Measurements from ENCODE around the gene MYO1B. TPM values are rescaled to one million over a fixed set of nuclear protein-coding genes. Genes with fewer than 3 reads are reported as not detected.
A peak's percentile ranks its signal among the peaks of the same experiment; 100 is the strongest.

The MYO1B gene
- total RNA-seq (2014; rRNA removed; shearing (Covaris generic); ENCODE audit: low replicate concordance): not detected in 2 replicates

- no peak for DNase-seq
- Histone ChIP-seq H3K79me2 (ENCODE audit: low read length) (no peaks in the 10 kb centered on the region), H3K4me1 (ENCODE audit: low read length) (no peaks in the 10 kb centered on the region), H3K27ac (ENCODE audit: low read length) (no peak within 1 kb of the TSS), H2AFZ (ENCODE audit: low read length) (no peak within 1 kb of the TSS), H3K27me3 (ENCODE audit: low read length) (no peaks in the 10 kb centered on the region), H3K36me3 (ENCODE audit: insufficient read depth, low read length) (no peaks in the 10 kb centered on the region), H4K20me1 (ENCODE audit: insufficient read depth, low read depth, low read length) (no peaks in the 10 kb centered on the region), H3K9ac (ENCODE audit: low read length) (no peak within 1 kb of the TSS), H3K9me2 (replicated peaks; ENCODE audit: insufficient read depth, low read length) (no peaks in the 10 kb centered on the region), H3K9me3 (ENCODE audit: low read length) (no peaks in the 10 kb centered on the region), H3K4me3 (ENCODE audit: low read length) (no peak within 1 kb of the TSS), H3K4me2 (ENCODE audit: low read depth, low read length, poor library complexity, severe bottlenecking) (no peak within 1 kb of the TSS)
Measured at GRCh38 chr2:191245046-191245868, at the start of gene MYO1B. MYO1B (plus strand) TSS chr2:191245404; CDS start chr2:191276896, 31,492 bp downstream.

DNA sequence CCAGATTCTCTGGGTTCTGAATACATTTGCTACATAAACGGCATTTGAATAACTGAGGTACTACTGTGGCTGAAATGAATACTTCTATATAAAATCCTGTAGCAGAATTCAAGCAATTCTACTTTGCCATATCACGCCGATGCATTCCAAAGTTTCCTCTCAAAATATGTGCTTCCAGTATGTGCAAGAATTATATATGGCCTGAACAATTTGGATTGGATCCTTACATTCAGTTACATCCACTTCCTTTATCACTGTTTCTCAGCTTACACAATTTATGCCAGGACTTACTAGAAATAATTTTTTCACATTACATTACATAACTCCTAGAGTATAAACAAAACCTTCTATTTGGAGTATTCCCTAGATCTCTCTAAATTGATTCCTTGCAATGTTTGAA, 48.1 kb upstream of the MYO1B start:
- Histone ChIP-seq H3K4me1 (ENCODE audit: low read length) (peaks cover 15% of the 10 kb centered on the region), H4K20me1 (ENCODE audit: insufficient read depth, low read depth, low read length) (no peaks in the 10 kb centered on the region), H3K4me2 (ENCODE audit: low read depth, low read length, poor library complexity, severe bottlenecking) (no peak overlapping the region), H3K27me3 (ENCODE audit: low read length) (no peaks in the 10 kb centered on the region; the same call in 1 of the 2 replicates), H3K9ac (ENCODE audit: low read length) (no peak overlapping the region), H3K9me2 (replicated peaks; ENCODE audit: insufficient read depth, low read length) (no peaks in the 10 kb centered on the region), H3K79me2 (ENCODE audit: low read length) (no peaks in the 10 kb centered on the region), H3K9me3 (ENCODE audit: low read length) (no peaks in the 10 kb centered on the region), H3K4me3 (ENCODE audit: low read length) (no peak overlapping the region), H3K36me3 (ENCODE audit: insufficient read depth, low read length) (no peaks in the 10 kb centered on the region), H3K27ac (ENCODE audit: low read length) (no peak overlapping the region), H2AFZ (ENCODE audit: low read length) (no peak overlapping the region)
- no peak for DNase-seq

- H3K9me3 ChIP-seq (ENCODE audit: low read length): no peaks in the 10 kb centered on the region
- no peak overlapping the region for H3K4me2 ChIP-seq (ENCODE audit: low read depth, low read length, poor library complexity, severe bottlenecking)
- peak overlapping the region; percentile 41; the same call in 1 of the 2 replicates for H3K27ac ChIP-seq (ENCODE audit: low read length)
- no peaks in the 10 kb centered on the region for H3K9me2 ChIP-seq (replicated peaks; ENCODE audit: insufficient read depth, low read length)
- H2AFZ ChIP-seq (ENCODE audit: low read length): no peak overlapping the region
- no peaks in the 10 kb centered on the region for H4K20me1 ChIP-seq (ENCODE audit: insufficient read depth, low read depth, low read length)
- no peaks in the 10 kb centered on the region for H3K36me3 ChIP-seq (ENCODE audit: insufficient read depth, low read length)
- H3K79me2 ChIP-seq (ENCODE audit: low read length): no peaks in the 10 kb centered on the region
- H3K27me3 ChIP-seq (ENCODE audit: low read length): no peaks in the 10 kb centered on the region
- no peak overlapping the region for H3K4me3 ChIP-seq (ENCODE audit: low read length)
- no peak overlapping the region for H3K9ac ChIP-seq (ENCODE audit: low read length)
- DNase-seq: peak; percentile 62
- H3K4me1 ChIP-seq (ENCODE audit: low read length): peaks cover 15% of the 10 kb centered on the region
Measured at GRCh38 chr2:191198271-191198670, 46.9 kb upstream of the MYO1B start.

DNA sequence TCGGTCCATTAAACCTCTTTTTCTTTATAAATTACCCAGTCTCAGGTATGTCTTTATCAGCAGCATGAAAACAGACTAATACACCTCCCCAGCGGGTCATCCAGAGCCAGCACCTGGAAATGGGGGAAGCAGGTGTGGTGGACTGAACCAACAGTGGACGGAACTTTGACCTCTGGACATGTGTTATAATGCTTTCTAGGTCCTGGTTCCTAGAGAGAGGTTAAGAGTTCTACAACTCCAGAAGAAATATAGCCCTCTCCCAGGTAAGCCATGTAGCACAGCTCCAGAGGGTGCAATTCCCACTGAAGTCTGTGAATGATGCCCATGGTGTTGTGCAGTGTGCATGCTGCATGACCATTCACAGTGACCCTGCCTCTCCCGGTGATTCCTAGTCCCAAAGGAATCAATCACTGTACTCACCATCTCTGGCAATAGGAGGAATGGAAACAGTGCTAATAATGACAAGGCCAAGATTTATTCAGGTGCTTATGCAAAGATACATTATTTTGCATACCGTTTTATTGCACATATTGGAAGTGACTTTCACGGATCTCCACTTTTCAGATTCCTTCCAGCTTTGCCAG, 45.2 kb upstream of the MYO1B start:
- H4K20me1 ChIP-seq (ENCODE audit: insufficient read depth, low read depth, low read length): no peaks in the 10 kb centered on the region
- no peaks in the 10 kb centered on the region for H3K79me2 ChIP-seq (ENCODE audit: low read length)
- no peak overlapping the region for H2AFZ ChIP-seq (ENCODE audit: low read length)
- no peaks in the 10 kb centered on the region for H3K36me3 ChIP-seq (ENCODE audit: insufficient read depth, low read length)
- H3K4me2 ChIP-seq (ENCODE audit: low read depth, low read length, poor library complexity, severe bottlenecking): no peak overlapping the region
- no peak overlapping the region for H3K9ac ChIP-seq (ENCODE audit: low read length)
- no peak overlapping the region for H3K4me3 ChIP-seq (ENCODE audit: low read length)
- H3K9me2 ChIP-seq (replicated peaks; ENCODE audit: insufficient read depth, low read length): no peaks in the 10 kb centered on the region
- no peaks in the 10 kb centered on the region for H3K9me3 ChIP-seq (ENCODE audit: low read length)
- no peak overlapping the region for H3K27ac ChIP-seq (ENCODE audit: low read length)
- DNase-seq: no peak
- peaks cover 15% of the 10 kb centered on the region for H3K4me1 ChIP-seq (ENCODE audit: low read length)
- no peaks in the 10 kb centered on the region for H3K27me3 ChIP-seq (ENCODE audit: low read length)

DNA sequence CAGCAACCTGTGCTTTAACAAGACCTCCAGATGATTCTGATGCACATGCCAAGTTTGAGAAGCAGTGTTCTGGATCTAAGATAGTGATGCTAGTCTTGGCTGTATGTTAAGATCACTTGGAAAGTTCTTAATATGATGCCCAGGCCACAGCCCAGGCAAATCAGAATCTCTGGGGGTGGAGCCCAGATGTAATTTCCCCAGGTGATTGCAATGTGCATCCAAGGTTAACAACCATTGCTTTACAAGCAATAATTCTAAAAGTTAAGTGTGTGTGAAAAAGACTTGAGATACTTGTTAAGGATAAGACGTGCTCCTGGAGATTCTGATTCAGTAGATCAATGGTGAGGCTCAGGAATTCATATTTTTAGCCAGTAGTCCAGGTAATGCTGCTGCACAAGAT, 44.3 kb upstream of the MYO1B start:
- no peak overlapping the region for H3K4me2 ChIP-seq (ENCODE audit: low read depth, low read length, poor library complexity, severe bottlenecking)
- no peak for DNase-seq
- no peak overlapping the region for H3K27ac ChIP-seq (ENCODE audit: low read length)

GRCh38 chr2:191202209-191202721, 42.9 kb upstream of the MYO1B start:
- Histone ChIP-seq H3K4me3 (ENCODE audit: low read length) (no peak overlapping the region), H4K20me1 (ENCODE audit: insufficient read depth, low read depth, low read length) (no peaks in the 10 kb centered on the region), H3K4me2 (ENCODE audit: low read depth, low read length, poor library complexity, severe bottlenecking) (no peak overlapping the region), H3K36me3 (ENCODE audit: insufficient read depth, low read length) (no peaks in the 10 kb centered on the region), H3K9ac (ENCODE audit: low read length) (no peak overlapping the region), H3K79me2 (ENCODE audit: low read length) (no peaks in the 10 kb centered on the region), H3K4me1 (ENCODE audit: low read length) (peaks cover 15% of the 10 kb centered on the region), H3K9me2 (replicated peaks; ENCODE audit: insufficient read depth, low read length) (no peaks in the 10 kb centered on the region), H3K27ac (ENCODE audit: low read length) (no peak overlapping the region), H3K27me3 (ENCODE audit: low read length) (no peaks in the 10 kb centered on the region), H3K9me3 (ENCODE audit: low read length) (no peaks in the 10 kb centered on the region), H2AFZ (ENCODE audit: low read length) (no peak overlapping the region)
- DNase-seq: peak; percentile 35

More for the DNA sequence above, 44.3 kb upstream of the MYO1B start:
- no peaks in the 10 kb centered on the region for H3K9me2 ChIP-seq (replicated peaks; ENCODE audit: insufficient read depth, low read length)
- H3K27me3 ChIP-seq (ENCODE audit: low read length): no peaks in the 10 kb centered on the region
- H3K36me3 ChIP-seq (ENCODE audit: insufficient read depth, low read length): no peaks in the 10 kb centered on the region
- H3K79me2 ChIP-seq (ENCODE audit: low read length): no peaks in the 10 kb centered on the region
- H2AFZ ChIP-seq (ENCODE audit: low read length): no peak overlapping the region
- no peaks in the 10 kb centered on the region for H4K20me1 ChIP-seq (ENCODE audit: insufficient read depth, low read depth, low read length)
- H3K9ac ChIP-seq (ENCODE audit: low read length): no peak overlapping the region
- no peak overlapping the region for H3K4me3 ChIP-seq (ENCODE audit: low read length)
- H3K4me1 ChIP-seq (ENCODE audit: low read length): peaks cover 15% of the 10 kb centered on the region
- no peaks in the 10 kb centered on the region for H3K9me3 ChIP-seq (ENCODE audit: low read length)

DNA sequence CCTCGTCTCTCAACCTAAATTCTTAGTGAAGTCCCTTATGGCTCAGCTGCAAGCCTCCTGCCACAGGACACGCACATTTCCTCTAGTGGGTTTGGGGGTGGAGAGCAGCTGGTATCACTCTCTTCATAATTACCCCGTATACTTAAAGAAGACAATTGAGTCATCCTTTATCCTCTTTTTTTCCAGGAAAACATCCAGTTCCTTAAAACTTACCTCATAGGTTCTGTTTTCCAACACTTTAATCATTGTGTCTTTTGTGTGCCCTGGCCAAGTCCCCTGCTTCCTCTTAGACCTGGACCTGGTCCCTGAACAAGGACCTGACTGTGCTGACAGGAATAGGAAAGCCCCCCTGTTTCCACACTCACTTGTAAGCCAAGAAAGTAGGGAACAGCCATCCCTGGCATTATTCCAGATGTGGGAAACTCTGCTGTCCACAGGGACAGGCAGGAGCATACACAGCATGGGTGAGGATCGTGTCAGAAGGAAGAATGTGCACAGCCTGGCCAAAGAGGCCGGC, 42.3 kb upstream of the MYO1B start:
- Histone ChIP-seq H3K4me1 (ENCODE audit: low read length) (peaks cover 8% of the 10 kb centered on the region), H3K4me3 (ENCODE audit: low read length) (no peak overlapping the region), H3K9ac (ENCODE audit: low read length) (no peak overlapping the region), H4K20me1 (ENCODE audit: insufficient read depth, low read depth, low read length) (no peaks in the 10 kb centered on the region), H3K9me3 (ENCODE audit: low read length) (no peaks in the 10 kb centered on the region), H3K4me2 (ENCODE audit: low read depth, low read length, poor library complexity, severe bottlenecking) (no peak overlapping the region), H3K27ac (ENCODE audit: low read length) (no peak overlapping the region), H3K27me3 (ENCODE audit: low read length) (no peaks in the 10 kb centered on the region), H3K9me2 (replicated peaks; ENCODE audit: insufficient read depth, low read length) (no peaks in the 10 kb centered on the region), H3K79me2 (ENCODE audit: low read length) (no peaks in the 10 kb centered on the region), H3K36me3 (ENCODE audit: insufficient read depth, low read length) (no peaks in the 10 kb centered on the region), H2AFZ (ENCODE audit: low read length) (no peak overlapping the region)
- no peak for DNase-seq

- Histone ChIP-seq H3K9ac (ENCODE audit: low read length) (no peak overlapping the region), H3K4me1 (ENCODE audit: low read length) (no peaks in the 10 kb centered on the region), H3K4me3 (ENCODE audit: low read length) (no peak overlapping the region), H3K27ac (ENCODE audit: low read length) (no peak overlapping the region), H3K9me3 (ENCODE audit: low read length) (no peaks in the 10 kb centered on the region), H3K4me2 (ENCODE audit: low read depth, low read length, poor library complexity, severe bottlenecking) (no peak overlapping the region), H3K9me2 (replicated peaks; ENCODE audit: insufficient read depth, low read length) (no peaks in the 10 kb centered on the region), H3K36me3 (ENCODE audit: insufficient read depth, low read length) (no peaks in the 10 kb centered on the region), H3K79me2 (ENCODE audit: low read length) (no peaks in the 10 kb centered on the region), H2AFZ (ENCODE audit: low read length) (no peak overlapping the region), H4K20me1 (ENCODE audit: insufficient read depth, low read depth, low read length) (no peaks in the 10 kb centered on the region), H3K27me3 (ENCODE audit: low read length) (no peaks in the 10 kb centered on the region)
- DNase-seq: peak; percentile 11
Measured at GRCh38 chr2:191204433-191204832, 40.8 kb upstream of the MYO1B start.

Measured in Karpas-422 (cell line).